Measurements from ENCODE around the gene EFS.

EFS gene

DNA sequence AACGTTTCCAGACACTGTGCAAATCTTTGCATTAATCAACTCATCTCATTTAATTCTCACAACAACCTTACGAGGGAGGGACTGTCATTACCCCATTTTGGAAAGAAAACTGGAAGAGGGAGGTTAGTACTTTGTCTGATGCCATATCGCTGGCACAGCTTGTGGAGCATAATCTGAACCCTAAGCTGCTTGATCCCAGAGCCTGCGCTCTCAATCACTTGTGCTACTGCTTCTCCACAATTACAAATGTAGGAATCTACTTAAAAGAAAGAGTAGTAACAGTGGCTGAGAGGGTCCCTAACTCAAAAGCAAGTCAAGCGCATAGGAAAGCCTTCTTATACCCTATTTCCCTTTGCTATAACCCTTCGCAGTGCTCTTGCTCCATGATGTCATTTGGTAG is 3.2 kb downstream of the EFS start:
- TF ChIP-seq TAF1 (IDR thresholded peaks at IDR 0.05; ENCODE audit: borderline replicate concordance, insufficient read depth, low read length) (no peak), SIN3A (IDR thresholded peaks at IDR 0.05; ENCODE audit: borderline replicate concordance, insufficient read depth, low read length) (no peak), POLR2AphosphoS5 (IDR thresholded peaks at IDR 0.05; ENCODE audit: low read depth, low read length) (no peak), FOXP2 (optimal IDR thresholded peaks at IDR 0.05; ENCODE audit: borderline replicate concordance, extremely low read depth, extremely low read length, insufficient read depth) (no peak)
- TF ChIP-seq, protein P1, sequence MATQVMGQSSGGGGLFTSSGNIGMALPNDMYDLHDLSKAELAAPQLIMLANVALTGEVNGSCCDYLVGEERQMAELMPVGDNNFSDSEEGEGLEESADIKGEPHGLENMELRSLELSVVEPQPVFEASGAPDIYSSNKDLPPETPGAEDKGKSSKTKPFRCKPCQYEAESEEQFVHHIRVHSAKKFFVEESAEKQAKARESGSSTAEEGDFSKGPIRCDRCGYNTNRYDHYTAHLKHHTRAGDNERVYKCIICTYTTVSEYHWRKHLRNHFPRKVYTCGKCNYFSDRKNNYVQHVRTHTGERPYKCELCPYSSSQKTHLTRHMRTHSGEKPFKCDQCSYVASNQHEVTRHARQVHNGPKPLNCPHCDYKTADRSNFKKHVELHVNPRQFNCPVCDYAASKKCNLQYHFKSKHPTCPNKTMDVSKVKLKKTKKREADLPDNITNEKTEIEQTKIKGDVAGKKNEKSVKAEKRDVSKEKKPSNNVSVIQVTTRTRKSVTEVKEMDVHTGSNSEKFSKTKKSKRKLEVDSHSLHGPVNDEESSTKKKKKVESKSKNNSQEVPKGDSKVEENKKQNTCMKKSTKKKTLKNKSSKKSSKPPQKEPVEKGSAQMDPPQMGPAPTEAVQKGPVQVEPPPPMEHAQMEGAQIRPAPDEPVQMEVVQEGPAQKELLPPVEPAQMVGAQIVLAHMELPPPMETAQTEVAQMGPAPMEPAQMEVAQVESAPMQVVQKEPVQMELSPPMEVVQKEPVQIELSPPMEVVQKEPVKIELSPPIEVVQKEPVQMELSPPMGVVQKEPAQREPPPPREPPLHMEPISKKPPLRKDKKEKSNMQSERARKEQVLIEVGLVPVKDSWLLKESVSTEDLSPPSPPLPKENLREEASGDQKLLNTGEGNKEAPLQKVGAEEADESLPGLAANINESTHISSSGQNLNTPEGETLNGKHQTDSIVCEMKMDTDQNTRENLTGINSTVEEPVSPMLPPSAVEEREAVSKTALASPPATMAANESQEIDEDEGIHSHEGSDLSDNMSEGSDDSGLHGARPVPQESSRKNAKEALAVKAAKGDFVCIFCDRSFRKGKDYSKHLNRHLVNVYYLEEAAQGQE (IDR thresholded peaks at IDR 0.05; ENCODE audit: insufficient read depth in 1 of 2, low read depth in 2 of 2, low read length in 2 of 2), result no peak

DNA sequence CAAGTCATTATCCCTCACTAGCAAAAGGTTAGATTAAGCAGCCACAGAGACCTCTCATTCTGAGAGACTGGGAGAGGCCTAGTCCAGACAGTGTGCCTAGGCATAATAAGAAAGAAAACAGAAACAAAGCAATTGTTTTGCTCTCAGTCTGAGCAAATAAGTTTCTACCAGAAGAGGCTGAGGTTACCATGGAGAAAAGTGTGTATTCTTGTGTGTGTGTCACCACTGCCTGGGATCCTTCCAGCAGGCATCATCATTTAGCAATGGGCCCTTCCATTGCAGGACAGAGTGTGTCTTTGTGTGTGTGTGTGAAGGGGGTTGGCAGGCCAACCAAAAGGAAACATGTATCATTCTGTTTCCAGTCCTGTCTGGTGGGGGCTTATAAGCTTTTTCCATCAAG is 3.7 kb downstream of the EFS start:
- no peak for TF ChIP-seq SIN3A (IDR thresholded peaks at IDR 0.05; ENCODE audit: borderline replicate concordance, insufficient read depth, low read length)
- TF ChIP-seq FOXP2 (optimal IDR thresholded peaks at IDR 0.05; ENCODE audit: borderline replicate concordance, extremely low read depth, extremely low read length, insufficient read depth), result no peak

DNA sequence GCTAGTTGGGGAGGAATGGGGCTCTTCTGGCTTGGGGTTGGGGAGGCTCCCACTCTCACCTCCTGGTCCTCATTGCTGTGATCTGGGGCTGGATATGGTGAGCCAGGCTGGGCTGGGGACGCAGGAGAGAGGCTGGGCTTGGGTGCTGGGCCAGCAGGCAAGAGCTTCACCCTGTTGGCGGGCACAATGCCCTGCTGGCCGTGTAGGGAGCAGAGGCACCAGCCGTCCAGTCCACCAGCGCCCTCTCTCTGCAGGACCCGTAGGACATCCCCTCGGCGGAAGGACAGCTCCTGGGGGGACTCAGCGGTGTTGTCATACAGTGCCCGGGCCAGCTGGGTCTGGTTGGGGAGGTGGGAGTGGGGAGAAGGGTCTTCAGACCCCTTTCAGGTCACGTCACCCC is 4.5 kb downstream of the EFS start:
- TF ChIP-seq SIN3A (IDR thresholded peaks at IDR 0.05; ENCODE audit: borderline replicate concordance, insufficient read depth, low read length), result no peak
- TF ChIP-seq FOXP2 (optimal IDR thresholded peaks at IDR 0.05; ENCODE audit: borderline replicate concordance, extremely low read depth, extremely low read length, insufficient read depth), result no peak
- TF ChIP-seq POLR2AphosphoS5 (IDR thresholded peaks at IDR 0.05; ENCODE audit: low read depth, low read length), result no peak
- no peak for TF ChIP-seq TAF1 (IDR thresholded peaks at IDR 0.05; ENCODE audit: borderline replicate concordance, insufficient read depth, low read length)
- TF ChIP-seq, protein P1 (IDR thresholded peaks at IDR 0.05; ENCODE audit: insufficient read depth in 1 of 2, low read depth in 2 of 2, low read length in 2 of 2), result no peak

DNA sequence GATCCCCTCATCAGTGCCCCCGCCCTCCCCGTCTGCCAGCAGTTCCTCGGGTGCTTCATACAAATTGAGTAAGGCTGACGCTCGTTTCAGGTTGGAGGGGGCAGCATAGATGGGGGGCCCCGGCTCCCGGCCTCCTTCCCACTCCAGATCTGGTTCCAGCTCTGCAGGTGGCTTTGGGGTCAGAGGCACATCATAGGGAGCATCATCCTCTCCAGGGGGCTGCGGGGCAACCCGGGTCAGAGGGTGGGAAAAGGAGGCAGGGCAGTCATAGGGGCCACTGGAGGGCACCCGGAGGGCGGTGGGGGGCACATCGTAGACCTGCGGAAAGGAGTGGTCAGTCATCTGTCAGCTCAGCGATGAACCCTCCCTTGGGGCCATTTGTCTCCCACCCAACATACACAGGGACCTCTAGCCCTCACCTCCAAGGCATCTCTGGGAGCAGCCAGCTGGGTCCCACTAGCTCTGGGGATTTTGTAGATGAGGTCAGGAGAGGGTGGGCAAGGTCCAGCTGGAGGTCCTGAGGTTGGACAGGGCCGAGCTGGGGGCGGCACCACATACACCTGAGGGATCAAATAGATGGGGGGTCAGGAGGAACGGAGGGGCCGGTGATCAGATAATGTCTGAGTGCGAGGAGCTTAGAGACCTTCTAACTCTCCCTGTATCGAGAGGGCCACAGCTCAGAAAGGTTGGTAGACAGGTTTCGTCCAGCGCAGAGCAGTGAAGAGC is 5.1 kb downstream of the EFS start:
- TF ChIP-seq POLR2AphosphoS5 (IDR thresholded peaks at IDR 0.05; ENCODE audit: low read depth, low read length) (no peak), SIN3A (IDR thresholded peaks at IDR 0.05; ENCODE audit: borderline replicate concordance, insufficient read depth, low read length) (no peak), TAF1 (IDR thresholded peaks at IDR 0.05; ENCODE audit: borderline replicate concordance, insufficient read depth, low read length) (no peak), FOXP2 (optimal IDR thresholded peaks at IDR 0.05; ENCODE audit: borderline replicate concordance, extremely low read depth, extremely low read length, insufficient read depth) (no peak)
- TF ChIP-seq, protein P1 (IDR thresholded peaks at IDR 0.05; ENCODE audit: insufficient read depth in 1 of 2, low read depth in 2 of 2, low read length in 2 of 2), result no peak

DNA sequence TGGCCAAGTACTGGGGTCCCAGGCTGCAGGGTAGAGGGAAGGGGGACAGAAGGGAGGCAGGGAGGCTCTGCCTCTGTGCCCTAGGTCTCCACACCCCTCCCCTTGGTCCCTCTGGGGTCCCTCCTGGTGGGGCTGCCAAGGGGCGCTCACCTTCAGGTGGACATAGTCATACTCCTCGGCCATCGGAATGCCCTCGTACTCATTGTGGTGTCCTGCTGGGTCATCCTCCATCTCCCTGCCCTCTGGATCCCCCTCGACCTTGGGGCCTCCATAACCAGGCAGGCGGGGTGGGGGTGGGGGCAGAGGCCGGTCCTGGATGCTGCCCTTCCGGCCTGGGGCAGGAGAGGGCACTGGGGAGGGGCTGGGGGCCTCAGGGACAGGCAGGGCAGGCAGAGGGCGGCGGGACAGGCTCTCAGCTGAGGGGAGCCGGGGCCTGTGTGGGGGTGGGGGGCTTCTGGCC is 5.8 kb downstream of the EFS start:
- TF ChIP-seq TAF1 (IDR thresholded peaks at IDR 0.05; ENCODE audit: borderline replicate concordance, insufficient read depth, low read length), result no peak
- TF ChIP-seq FOXP2 (optimal IDR thresholded peaks at IDR 0.05; ENCODE audit: borderline replicate concordance, extremely low read depth, extremely low read length, insufficient read depth), result no peak
- TF ChIP-seq POLR2AphosphoS5 (IDR thresholded peaks at IDR 0.05; ENCODE audit: low read depth, low read length), result no peak
- TF ChIP-seq, protein P1 (IDR thresholded peaks at IDR 0.05; ENCODE audit: insufficient read depth in 1 of 2, low read depth in 2 of 2, low read length in 2 of 2), result no peak
- no peak for TF ChIP-seq SIN3A (IDR thresholded peaks at IDR 0.05; ENCODE audit: borderline replicate concordance, insufficient read depth, low read length)
